ENCODE measurements around the gene PACSIN1.

Gene PACSIN1

GRCh38 chr6:34524971-34525370, 59.1 kb downstream of the PACSIN1 start:
- TF ChIP-seq, protein P1, sequence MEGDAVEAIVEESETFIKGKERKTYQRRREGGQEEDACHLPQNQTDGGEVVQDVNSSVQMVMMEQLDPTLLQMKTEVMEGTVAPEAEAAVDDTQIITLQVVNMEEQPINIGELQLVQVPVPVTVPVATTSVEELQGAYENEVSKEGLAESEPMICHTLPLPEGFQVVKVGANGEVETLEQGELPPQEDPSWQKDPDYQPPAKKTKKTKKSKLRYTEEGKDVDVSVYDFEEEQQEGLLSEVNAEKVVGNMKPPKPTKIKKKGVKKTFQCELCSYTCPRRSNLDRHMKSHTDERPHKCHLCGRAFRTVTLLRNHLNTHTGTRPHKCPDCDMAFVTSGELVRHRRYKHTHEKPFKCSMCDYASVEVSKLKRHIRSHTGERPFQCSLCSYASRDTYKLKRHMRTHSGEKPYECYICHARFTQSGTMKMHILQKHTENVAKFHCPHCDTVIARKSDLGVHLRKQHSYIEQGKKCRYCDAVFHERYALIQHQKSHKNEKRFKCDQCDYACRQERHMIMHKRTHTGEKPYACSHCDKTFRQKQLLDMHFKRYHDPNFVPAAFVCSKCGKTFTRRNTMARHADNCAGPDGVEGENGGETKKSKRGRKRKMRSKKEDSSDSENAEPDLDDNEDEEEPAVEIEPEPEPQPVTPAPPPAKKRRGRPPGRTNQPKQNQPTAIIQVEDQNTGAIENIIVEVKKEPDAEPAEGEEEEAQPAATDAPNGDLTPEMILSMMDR (IDR thresholded peaks at IDR 0.05; ENCODE audit: low read depth, low read length), result no peak
- H3K4me3 ChIP-seq (ENCODE audit: low read depth, low read length), result no peak overlapping the region

DNA sequence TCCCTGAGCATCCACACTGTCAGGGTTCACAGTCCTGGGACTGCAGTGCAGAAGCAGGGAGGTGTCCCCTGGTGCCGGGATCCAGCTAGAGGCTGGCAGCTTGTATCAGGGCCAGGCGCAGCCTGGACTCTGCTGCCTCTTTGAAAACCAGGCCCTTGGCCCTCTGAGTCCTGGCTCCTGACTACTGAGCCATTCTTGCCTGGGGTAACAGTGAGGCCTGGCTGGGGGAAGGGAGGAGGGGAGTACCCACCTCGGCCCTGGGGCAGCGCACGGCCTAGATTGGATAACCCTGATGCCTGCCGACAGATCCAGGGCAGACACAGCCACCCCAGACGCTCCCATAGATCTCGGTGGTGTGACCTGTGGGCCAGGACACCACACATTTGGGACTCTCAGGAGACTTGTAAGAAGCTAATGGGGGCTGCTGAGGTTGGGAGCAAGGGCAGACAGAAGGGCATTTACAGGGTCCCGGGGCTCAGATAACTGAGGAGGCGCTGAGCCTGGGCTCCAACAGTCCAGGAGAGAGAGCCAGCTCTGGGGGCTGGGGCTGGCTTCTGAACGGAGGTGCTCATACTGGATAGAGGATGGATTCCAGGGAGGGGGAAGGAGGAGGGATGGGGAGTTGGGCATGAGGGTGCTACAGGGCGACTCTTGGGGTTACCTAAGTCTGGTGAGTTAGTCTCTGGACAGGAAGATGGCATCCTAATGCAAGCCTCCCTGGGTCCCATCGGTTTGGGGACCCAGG, 59.7 kb downstream of the PACSIN1 start:
- H3K4me3 ChIP-seq (ENCODE audit: low read depth, low read length), result no peak overlapping the region
- TF ChIP-seq, protein P1 (IDR thresholded peaks at IDR 0.05; ENCODE audit: low read depth, low read length), result no peak

DNA sequence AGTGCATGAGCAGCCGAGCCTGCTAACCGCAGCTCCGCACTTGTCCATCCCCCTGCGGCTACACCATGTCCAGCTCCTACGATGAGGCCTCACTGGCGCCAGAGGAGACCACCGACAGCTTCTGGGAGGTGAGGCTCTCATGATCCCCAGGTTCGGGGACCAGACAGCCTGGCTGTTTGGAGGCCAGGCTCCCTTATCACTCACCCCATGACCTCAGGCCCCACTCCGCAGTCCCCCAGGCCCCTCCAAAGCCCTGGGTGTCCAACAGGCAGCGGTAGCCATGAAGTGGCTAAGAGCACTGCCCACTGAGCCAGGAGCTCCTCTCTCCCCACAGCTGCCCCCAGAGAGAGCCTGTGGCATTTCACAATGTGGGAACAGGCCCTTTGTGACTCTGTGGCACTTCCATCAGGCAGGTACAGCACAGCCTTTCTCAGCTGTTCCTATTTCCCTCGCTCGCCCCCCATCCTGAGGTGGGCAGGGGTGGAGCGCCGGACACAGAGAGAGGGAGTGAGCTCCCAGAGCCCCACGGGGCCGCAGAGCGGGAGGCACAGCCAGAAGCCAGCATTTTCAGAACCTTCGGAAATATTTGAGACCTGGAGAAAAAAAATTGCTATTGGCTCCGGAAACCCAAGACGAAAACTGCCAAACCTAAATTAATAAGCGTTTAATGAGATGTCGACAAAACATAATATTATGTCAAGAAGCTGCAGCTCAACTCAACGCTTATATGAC, 60.5 kb downstream of the PACSIN1 start:
- TF ChIP-seq, protein P1 (IDR thresholded peaks at IDR 0.05; ENCODE audit: low read depth, low read length), result no peak
- H3K4me3 ChIP-seq (ENCODE audit: low read depth, low read length), result no peak overlapping the region

- H3K4me3 ChIP-seq (ENCODE audit: low read depth, low read length), result no peak overlapping the region
- TF ChIP-seq, protein P1 (IDR thresholded peaks at IDR 0.05; ENCODE audit: low read depth, low read length), result peak; percentile 37
Measured at GRCh38 chr6:34526992-34527728, 61.3 kb downstream of the PACSIN1 start.

GRCh38 chr6:34527751-34528670, 62.1 kb downstream of the PACSIN1 start:
- H3K4me3 ChIP-seq (ENCODE audit: low read depth, low read length), result no peak overlapping the region
- TF ChIP-seq, protein P1 (IDR thresholded peaks at IDR 0.05; ENCODE audit: low read depth, low read length), result no peak

DNA sequence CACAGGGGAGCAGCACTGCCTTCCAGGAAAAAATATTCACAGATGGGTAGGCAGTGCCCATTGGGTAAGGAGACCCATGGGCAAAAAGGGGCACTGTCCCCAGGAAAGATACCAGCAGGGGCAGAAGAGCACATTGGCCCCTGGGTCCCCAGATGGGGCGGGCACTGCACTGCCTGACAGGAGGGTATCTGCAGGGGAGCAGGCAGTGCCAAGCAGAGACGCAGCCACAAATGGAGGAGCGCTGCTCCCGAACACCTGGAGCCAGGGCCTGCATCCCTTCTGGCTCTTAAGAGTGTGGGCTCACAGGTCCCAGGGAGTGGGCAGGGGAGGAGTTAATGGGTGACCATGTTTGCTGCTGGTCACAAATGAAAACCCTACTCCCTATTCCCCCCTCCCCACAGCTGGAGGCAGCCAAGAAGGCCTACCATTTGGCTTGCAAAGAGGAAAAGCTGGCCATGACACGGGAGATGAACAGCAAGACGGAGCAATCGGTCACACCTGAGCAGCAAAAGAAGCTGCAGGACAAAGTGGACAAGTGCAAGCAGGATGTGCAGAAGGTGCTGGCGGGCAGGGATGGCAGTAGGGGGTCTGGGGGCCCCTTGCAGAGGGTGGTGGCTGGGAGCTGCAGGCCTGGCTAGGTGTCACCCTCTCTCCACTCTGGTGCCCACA, 63.3 kb downstream of the PACSIN1 start:
- TF ChIP-seq, protein P1 (IDR thresholded peaks at IDR 0.05; ENCODE audit: low read depth, low read length), result no peak
- no peak overlapping the region for H3K4me3 ChIP-seq (ENCODE audit: low read depth, low read length)
